ENCODE measurements around the gene ZSWIM6. TPM values are rescaled to one million over a fixed set of nuclear protein-coding genes. Genes with fewer than 3 reads are reported as not detected.

Gene ZSWIM6
- total RNA-seq, 1 donor from 2014 or later, result 12.5 TPM

DNA sequence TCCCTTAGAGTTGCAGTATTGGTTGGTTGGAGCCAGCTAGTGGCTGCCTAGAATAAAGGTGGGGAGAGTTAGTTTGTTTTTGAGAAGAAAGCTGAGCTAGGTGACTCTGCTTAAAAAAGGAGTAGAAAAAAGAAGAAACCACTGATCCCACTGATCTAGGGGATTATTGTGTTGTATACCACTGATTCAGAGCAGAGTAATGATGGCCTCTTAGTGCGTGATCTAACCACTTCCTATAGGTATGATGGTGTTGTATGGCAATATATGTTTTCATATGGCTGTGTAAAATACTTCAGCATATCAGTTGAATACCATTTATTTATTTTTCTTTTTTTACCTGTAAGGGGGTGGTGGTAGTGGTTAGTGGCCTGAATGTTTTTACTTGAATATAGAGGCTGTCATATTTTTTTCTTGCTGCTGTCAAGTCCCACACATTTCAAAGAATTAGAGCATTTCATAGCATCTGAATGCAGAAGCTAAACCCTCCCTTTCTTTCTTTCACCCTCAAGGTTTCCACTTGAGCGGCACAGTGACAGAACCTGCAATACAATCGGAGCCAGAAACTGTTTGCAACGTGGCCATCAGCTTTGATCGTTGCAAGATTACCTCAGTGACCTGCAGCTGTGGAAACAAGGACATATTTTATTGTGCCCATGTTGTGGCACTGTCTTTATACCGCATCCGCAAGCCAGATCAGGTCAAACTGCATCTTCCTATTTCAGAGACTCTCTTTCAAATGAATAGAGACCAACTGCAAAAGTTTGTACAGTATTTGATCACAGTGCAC lies 140.3 kb downstream of the ZSWIM6 start:
- no peak for DNase-seq (ENCODE audit: low spot score)

DNA sequence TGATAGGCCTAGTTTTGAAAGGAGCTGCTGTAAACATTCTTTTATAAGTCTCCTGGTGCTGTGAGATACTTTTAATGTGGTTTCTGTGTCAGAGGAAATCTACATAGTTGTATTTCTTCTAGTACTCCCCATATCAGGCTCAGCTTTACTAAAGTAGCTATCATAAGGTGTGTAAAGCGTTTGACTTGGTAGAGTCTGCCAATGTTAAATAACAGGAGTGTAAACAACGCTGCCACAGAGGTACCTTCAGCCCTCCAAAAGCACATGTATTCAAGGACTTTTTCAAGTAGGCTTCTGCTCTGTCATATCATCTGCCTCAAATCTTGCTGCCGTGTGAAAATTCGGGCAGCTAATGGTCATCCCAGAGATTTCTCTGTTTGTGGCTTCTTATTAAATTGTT lies 142.7 kb downstream of the ZSWIM6 start:
- no peak for DNase-seq (ENCODE audit: low spot score)

GRCh38 chr5:61477788-61478187 lies 145.7 kb downstream of the ZSWIM6 start:
- DNase-seq (ENCODE audit: low spot score), result no peak

- no peak for DNase-seq (ENCODE audit: low spot score)
Observed at GRCh38 chr5:61479850-61480614, 148.0 kb downstream of the ZSWIM6 start.

DNA sequence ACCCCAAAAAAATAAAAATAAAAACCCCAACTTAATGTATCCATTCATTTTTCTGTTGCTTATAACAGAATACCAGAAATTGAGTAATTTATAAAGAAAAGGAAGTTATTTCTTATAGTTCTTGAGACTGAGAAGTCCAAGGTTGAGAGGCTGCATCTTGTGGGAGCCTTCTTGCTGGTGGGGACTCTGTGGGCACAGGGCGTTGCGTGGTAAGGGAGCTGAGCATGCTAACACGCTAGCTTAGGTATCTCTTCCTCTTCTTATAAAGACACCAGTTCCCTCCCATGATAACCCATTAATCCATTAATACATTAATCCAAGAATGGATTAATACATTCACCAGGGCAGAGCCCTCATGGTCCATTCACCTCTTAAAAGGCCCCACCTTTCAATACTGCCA lies 150.9 kb downstream of the ZSWIM6 start:
- DNase-seq (ENCODE audit: low spot score), result no peak

DNA sequence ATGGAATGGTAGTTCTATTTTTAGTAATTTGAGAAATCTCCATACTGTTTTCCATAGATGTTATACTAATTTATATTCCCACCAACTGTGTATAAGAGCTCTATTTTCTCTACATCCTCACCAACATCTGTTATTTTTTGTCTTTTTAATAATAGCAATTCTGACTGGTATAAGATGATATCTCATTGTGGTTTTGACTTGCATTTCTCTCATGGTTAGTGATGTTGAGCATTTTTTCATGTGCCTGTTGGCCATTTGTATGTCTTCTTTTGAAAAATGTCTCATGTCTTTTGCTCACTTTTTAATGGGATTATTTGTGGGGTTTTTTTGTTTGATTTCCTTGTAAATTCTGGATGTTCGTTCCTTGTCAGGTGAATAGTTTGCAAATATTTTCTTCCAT lies 154.4 kb downstream of the ZSWIM6 start:
- no peak for DNase-seq (ENCODE audit: low spot score)

GRCh38 chr5:61489574-61489973 lies 157.5 kb downstream of the ZSWIM6 start:
- DNase-seq (ENCODE audit: low spot score), result no peak

DNA sequence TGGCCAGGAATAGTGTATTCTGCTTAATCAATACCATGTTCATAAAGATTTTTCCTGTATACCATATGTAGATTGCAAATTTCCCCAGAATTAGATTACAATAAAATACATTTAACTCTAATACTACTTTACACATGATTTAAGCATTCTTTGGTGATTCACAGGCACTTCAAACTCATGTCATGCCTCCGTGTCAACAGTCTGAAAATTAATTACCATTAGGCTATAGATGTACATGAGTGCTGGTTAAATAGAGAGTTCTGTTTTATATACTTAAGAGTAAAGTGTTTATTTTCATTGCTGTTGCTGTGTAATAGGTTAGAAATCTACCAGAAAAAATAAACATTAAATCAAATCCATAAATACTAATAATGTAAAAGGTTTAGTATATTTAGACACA lies 159.8 kb downstream of the ZSWIM6 start:
- no peak for DNase-seq (ENCODE audit: low spot score)

DNA sequence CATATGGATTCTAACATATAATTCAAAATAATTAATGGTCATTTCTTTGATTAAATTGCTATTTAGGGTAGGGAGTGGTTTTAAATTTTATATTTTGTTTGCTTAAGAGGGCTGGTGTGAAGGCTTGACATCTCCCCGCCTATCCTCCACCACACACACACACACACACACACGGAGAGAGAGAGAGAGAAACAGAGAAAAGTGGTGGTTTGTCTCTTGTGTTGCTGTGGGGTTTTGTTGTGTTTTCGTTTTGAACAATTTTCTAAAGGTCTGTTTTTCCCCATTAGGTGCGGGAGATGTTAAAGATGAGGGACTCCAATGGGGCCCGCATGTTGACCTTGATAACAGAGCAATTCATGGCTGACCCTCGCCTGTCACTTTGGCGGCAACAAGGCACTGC lies 161.9 kb downstream of the ZSWIM6 start:
- DNase-seq (ENCODE audit: low spot score), result no peak

DNA sequence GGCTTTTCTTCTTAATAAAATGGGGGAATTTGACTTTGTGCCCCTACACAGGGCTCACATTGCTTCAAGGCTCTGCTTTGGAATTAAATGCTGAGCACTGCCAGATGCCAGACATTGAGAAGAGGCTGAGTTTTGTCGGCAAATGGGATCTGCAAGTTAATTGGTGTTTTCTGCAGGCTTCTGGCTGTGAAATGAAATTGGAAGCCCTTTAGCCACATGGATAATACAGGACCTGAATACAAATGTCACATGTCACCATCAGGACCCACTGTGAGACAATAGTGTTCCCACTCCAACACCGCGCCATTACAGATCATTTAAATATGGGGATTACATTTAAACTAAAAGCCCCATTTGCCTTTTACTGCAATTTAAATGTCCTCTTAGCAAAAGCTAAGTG lies 164.4 kb downstream of the ZSWIM6 start:
- DNase-seq (ENCODE audit: low spot score), result no peak

GRCh38 chr5:61496860-61497259 lies 164.8 kb downstream of the ZSWIM6 start:
- no peak for DNase-seq (ENCODE audit: low spot score)

DNA sequence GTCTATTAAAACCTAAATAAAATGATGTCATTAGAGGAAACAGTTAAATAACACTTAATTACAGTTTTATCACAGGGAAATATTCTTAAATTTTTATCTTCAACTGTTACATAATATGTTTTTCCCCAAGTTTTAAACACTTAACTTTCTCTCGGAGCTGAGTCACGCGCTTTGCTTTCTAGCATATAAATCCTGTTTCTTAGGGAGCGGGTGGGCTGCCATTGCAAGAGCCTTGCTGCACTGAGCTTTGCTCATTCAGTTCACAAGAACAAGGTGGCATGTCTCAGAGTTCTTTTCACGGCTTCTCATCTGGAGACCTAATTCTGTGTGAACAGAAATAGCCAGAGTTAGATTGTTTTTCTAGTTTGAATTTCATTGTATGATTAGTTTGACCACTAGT lies 166.1 kb downstream of the ZSWIM6 start:
- DNase-seq (ENCODE audit: low spot score), result no peak

- DNase-seq (ENCODE audit: low spot score), result no peak
Observed at GRCh38 chr5:61501971-61502370, 169.9 kb downstream of the ZSWIM6 start.

DNA sequence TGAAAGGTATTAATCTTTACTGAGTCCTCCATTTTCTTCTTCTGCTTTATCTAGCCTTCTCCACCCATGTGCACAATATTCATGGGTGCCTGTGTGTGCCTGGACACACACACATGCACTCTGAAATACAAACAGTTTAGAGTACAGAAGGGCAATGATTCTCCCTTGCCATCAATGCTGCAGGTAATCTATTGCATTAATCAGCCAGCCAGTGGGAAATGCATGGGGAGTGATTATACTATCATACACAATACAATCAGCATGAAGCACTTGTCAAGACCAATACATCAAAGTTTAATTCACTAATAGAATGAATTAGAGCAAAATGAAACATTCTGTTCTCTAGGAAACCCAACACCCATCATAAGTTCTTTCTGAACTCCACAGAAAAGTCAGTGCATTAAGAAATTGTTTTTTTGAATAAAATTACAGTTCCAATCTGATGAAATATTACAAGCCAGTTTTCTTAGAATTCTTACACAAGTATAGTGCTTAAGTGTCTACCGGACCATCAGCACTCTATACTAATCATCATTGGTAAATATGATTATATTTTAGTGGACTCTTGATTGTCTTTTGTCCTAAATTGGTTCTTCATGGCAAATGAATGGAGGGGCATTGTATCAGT lies 172.2 kb downstream of the ZSWIM6 start:
- no peak for DNase-seq (ENCODE audit: low spot score)

DNA sequence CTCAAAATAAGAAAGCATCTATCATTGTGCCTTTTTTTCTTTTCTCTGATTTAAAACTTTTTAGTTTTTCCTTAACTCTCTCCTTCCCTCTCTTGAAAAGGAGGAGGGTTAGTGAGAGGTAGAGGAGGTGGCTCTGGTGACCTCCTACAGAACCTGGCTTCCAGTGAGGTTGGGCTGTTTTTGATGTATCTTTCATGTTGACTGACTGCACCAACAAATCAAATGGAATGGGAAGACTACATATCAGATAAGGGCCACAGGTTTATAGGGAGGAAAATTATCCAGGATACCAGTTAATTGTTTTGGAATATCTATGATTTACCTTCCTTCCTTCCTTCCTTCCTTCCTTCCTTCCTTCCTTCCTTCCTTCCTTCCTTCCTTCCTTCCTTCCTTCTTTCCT lies 173.2 kb downstream of the ZSWIM6 start:
- DNase-seq (ENCODE audit: low spot score), result no peak

- no peak for DNase-seq (ENCODE audit: low spot score)
Observed at GRCh38 chr5:61507232-61507631, 175.2 kb downstream of the ZSWIM6 start.

DNA sequence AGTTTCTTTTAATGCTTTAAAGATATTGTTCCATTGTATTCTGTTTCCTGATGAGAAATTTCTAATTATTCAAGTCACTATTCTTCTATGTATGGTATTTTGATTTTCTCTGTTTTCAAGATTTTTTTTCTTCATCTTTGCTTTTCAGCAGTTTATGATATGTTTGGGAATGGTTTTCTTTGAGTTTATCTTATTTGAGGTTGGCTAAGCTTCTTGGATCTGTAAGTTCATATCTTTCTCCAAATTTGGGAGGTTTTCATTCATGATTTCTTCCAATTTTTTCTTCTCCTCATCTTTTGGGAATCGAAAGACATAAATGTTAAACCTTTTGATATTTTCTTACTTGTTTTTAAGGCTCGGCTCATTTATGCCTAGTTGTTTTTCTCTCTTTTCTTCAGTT lies 184.9 kb downstream of the ZSWIM6 start:
- DNase-seq (ENCODE audit: low spot score), result no peak

DNA sequence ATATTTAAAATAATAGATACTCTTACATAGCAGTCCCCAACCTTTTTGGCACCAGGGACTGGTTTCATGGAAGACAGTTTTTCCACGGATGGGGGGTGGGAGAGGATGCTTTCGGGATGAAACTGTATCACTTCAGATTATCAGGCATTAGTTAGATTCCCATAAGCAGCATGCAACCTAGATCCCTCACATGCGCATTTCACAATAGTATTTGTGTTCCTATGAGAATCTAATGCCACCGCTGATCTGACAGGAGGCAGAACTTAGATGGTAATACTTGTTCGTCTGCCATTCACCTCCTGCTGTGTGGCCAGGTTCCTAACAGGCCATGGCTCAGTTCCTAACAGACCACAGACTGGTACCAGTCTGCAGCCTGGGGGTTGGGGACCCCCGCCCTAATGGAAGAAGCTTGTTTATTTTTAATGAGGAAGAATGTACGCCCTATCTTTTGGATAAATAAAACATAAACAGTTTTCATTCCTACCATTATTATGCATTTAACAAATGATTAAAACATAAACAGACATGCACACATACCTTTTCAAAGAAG lies 187.7 kb downstream of the ZSWIM6 start:
- DNase-seq (ENCODE audit: low spot score), result no peak

GRCh38 chr5:61523073-61523472 lies 191.0 kb downstream of the ZSWIM6 start:
- DNase-seq (ENCODE audit: low spot score), result no peak

GRCh38 chr5:61523997-61524396 lies 191.9 kb downstream of the ZSWIM6 start:
- no peak for DNase-seq (ENCODE audit: low spot score)

GRCh38 chr5:61525512-61526206 lies 193.6 kb downstream of the ZSWIM6 start:
- DNase-seq (ENCODE audit: low spot score), result no peak

DNA sequence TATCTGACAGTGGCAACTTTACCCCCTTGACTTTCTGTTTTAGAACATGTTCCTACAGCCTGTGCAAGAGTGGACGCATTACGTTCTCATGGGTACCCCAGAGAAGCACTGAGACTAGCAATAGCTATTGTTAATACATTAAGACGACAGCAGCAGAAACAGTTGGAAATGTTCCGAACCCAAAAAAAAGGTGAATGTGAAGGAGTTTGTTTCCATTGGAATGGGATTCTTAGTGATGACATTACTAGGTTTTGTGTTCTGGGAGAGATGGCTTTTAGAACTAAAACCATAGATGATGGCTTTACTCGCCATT lies 194.1 kb downstream of the ZSWIM6 start:
- no peak for DNase-seq (ENCODE audit: low spot score)
